ENCODE results near the gene NLE1. TPM values are rescaled to one million over a fixed set of nuclear protein-coding genes. Genes with fewer than 3 reads are reported as not detected.

Gene NLE1
- total RNA-seq, 1 donor = 14.1 TPM

DNA sequence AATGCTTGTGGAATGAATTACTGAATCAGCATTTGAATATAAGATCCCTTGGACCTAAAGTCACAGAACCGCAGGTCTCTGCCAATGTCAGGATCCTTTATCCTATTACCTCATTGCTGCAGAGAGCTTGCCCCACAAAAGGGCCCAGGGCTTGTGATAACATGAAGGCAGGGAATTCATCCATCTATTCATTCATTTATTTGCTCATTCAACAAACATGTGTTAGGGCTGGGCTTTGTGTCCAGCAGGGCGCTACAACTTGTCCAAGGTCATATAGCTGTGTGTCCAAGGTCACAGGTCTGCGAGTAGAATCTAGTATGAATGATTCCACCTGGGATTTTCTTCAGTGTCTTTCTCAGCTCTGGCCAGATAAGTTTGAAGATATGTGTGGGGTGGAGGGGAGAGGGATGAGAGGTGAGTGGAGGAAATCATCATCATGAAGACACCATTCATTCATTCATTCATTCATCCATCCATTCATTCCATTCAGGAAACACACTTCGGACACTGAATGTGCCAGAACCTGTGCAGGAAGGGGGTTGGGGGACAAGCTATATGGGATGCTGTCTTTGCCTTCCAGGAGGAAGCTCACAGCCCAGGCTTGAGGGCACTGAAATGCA is 4.2 kb upstream of the NLE1 start:
- no peak for DNase-seq (ENCODE audit: low read depth)
- TF ChIP-seq, protein P1, sequence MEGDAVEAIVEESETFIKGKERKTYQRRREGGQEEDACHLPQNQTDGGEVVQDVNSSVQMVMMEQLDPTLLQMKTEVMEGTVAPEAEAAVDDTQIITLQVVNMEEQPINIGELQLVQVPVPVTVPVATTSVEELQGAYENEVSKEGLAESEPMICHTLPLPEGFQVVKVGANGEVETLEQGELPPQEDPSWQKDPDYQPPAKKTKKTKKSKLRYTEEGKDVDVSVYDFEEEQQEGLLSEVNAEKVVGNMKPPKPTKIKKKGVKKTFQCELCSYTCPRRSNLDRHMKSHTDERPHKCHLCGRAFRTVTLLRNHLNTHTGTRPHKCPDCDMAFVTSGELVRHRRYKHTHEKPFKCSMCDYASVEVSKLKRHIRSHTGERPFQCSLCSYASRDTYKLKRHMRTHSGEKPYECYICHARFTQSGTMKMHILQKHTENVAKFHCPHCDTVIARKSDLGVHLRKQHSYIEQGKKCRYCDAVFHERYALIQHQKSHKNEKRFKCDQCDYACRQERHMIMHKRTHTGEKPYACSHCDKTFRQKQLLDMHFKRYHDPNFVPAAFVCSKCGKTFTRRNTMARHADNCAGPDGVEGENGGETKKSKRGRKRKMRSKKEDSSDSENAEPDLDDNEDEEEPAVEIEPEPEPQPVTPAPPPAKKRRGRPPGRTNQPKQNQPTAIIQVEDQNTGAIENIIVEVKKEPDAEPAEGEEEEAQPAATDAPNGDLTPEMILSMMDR (IDR thresholded peaks at IDR 0.05; ENCODE audit: insufficient read depth, low read length) = no peak
- H3K4me3 ChIP-seq (ENCODE audit: low read depth, low read length) = no peak overlapping the region

DNA sequence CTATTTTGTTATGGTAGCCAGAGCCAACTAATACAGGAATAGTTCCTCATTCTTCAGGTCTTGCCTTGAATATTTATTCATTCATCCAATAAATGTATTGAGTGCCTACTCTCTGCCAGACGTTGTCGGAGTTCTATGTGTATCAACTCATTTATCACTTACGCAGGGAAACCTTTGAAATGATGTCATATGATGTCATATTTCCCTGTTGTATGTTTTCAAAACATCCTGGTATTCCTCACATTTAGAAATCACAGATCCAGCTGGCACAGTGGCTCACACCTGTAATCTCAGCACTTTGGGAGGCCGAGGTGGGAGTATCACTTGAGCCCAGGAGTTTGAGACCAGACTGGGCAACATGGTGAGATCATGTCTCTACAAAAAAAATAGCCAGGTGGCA is 2.7 kb upstream of the NLE1 start:
- H3K4me3 ChIP-seq (ENCODE audit: low read depth, low read length) = no peak overlapping the region
- TF ChIP-seq, protein P1 (IDR thresholded peaks at IDR 0.05; ENCODE audit: insufficient read depth, low read length) = no peak
- no peak for DNase-seq (ENCODE audit: low read depth)

DNA sequence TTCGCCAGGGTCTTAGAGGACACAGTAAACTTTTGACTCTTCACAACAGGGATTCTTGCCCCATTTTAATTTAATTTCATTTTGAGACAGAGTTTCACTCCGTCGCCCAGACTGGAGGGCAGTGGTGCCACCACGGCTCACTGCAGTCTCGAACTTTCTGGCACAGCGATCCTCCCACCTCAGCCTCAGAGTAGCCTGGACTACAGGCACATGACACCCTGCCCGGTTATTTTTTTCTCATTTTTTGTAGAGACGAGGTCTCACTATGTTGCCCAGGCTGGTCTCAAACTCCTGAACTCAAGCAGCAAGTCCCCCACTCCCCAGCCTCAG is 329 bp upstream of the NLE1 start:
- TF ChIP-seq, protein P1 (IDR thresholded peaks at IDR 0.05; ENCODE audit: insufficient read depth, low read length) = no peak
- peak overlapping the region; percentile 98 for H3K4me3 ChIP-seq (ENCODE audit: low read depth, low read length)

DNA sequence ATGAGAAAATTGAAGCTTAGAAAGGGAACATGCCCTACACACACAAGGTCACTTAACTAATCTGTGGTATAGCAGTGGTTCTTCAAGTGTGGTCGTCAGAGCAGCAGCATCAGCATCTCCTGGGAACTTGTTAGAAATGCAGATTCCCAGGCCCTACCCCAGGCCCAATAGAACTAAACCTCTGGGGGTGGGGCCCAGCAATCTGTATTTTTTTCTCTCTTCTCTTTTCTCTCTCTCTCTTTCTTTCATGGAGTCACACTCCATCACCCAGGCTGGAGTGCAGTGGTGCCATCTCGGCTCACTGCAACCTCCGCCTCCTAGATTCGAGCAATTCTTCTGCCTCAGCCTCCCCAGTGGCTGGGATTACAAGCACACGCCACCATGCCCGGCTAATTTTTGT is 3.9 kb downstream of the NLE1 start:
- TF ChIP-seq, protein P1 (IDR thresholded peaks at IDR 0.05; ENCODE audit: insufficient read depth, low read length) = no peak
- DNase-seq (ENCODE audit: low read depth) = no peak
- H3K4me3 ChIP-seq (ENCODE audit: low read depth, low read length) = no peak overlapping the region

More for the DNA sequence above, 329 bp upstream of the NLE1 start:
- DNase-seq (ENCODE audit: low read depth) = no peak

DNA sequence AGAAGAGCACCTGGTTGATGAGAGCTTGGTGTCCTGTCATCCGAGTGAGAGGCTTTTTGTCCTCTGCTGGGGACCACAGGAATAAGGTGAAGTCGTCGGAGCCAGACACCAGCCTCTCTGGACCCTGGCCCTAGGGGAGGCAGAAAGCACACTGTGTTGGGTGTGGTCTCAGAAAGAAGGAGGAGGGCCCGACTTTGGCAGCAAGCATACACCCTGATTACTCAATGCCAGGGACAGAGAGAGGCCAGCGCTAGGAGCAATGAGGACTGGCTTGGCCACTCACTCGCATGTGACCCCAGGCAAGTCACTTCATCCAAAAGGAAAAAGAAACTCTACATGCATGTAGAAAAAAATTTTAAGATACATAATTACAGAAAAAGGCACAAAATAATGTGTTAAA is 6.8 kb downstream of the NLE1 start:
- TF ChIP-seq, protein P1 (IDR thresholded peaks at IDR 0.05; ENCODE audit: insufficient read depth, low read length) = no peak
- DNase-seq (ENCODE audit: low read depth) = no peak
- H3K4me3 ChIP-seq (ENCODE audit: low read depth, low read length) = no peak overlapping the region

DNA sequence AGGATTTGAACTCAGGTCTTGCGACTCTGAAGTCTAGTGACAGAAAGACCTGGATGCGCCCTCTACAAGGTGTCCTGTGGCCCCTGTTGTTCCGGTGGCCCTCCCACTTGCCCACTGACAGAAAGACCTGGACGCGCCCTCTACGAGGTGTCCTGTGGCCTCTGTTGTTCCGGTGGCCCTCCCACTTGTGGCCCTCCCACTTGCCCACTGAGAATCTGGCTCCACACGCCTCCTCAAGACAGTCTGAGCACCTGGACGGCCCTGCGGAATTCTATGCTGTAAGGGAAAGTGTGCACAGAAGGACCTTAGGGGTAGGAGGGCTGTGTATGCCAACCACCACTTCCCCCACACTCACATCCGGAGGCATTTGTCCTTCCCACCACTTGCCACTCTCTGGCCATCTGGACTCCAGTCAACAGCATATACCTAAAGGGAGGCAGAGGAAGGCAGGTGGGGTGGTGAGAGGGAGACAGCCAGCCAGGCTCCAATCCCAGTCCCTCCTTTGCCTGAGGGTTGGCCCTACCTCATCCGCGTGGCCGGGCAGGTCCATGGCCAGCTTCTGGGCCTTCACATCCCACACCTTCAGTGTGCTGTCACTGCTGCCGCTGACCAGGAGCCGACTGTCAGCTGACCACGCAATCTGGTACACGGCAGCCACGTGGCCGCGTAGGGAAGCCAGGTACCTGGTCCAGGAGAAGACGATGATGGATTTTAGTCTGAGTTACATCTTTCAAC is 9.1 kb downstream of the NLE1 start:
- no peak overlapping the region for H3K4me3 ChIP-seq (ENCODE audit: low read depth, low read length)
- TF ChIP-seq, protein P1 (IDR thresholded peaks at IDR 0.05; ENCODE audit: insufficient read depth, low read length) = no peak
- no peak for DNase-seq (ENCODE audit: low read depth)
